ENCODE results near the gene ESPN.

DNA sequence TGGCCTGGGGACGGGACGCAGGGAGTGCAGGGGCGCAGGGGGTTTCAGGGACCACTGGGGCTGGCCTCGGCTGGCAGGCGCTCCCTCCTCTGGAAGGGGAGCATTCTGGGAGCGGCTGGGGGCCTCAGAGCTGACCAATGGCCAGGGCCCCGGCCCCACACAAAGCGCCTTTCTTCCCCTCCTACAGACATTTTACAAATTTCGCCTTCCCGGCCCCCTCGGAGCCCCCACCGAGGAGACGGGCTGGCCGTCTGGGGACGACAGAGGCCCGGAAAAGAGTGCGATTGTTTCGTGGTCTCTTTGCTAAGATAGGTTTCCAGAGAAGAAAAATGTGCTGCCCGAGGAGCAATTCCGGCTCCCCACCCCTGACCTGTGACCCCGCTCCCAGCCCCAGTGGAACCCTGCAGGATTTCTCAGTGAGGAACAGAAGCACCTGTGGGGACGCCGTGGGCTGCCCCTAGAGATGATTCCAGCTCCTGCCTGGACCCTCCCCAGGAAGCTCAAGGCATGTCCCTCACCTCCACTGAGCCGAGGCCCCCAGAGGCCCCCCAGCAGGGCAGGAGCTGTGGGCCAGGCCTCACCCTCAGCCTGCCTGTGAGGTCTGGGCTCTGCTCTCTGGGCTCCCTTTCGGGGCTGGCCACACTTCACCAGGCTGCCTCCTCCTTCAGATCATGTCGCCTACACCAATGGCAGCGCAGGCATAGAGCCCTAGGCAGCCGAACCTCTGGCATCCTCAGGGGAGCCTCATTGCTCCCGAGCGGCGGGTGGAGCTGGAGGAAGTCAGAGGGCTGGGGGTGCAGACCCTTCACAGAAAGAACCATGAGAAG, 81.8 kb downstream of the ESPN start:
- TF ChIP-seq, protein P1, sequence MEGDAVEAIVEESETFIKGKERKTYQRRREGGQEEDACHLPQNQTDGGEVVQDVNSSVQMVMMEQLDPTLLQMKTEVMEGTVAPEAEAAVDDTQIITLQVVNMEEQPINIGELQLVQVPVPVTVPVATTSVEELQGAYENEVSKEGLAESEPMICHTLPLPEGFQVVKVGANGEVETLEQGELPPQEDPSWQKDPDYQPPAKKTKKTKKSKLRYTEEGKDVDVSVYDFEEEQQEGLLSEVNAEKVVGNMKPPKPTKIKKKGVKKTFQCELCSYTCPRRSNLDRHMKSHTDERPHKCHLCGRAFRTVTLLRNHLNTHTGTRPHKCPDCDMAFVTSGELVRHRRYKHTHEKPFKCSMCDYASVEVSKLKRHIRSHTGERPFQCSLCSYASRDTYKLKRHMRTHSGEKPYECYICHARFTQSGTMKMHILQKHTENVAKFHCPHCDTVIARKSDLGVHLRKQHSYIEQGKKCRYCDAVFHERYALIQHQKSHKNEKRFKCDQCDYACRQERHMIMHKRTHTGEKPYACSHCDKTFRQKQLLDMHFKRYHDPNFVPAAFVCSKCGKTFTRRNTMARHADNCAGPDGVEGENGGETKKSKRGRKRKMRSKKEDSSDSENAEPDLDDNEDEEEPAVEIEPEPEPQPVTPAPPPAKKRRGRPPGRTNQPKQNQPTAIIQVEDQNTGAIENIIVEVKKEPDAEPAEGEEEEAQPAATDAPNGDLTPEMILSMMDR (IDR thresholded peaks at IDR 0.05), result peak in 1 of 5 experiments; percentile 8
- TF ChIP-seq POLR2A (IDR thresholded peaks at IDR 0.05) (peak; percentile 17 to 56), EP300 (IDR thresholded peaks at IDR 0.05) (peak in 1 of 2 donors; percentile 55)
